ENCODE measurements around the gene TRIO. TPM values are rescaled to one million over a fixed set of nuclear protein-coding genes. Genes with fewer than 3 reads are reported as not detected.

TRIO gene
- total and polyA plus RNA-seq, 2 experiments from 2014 or later, result 18.5 to 78.2 TPM

DNA sequence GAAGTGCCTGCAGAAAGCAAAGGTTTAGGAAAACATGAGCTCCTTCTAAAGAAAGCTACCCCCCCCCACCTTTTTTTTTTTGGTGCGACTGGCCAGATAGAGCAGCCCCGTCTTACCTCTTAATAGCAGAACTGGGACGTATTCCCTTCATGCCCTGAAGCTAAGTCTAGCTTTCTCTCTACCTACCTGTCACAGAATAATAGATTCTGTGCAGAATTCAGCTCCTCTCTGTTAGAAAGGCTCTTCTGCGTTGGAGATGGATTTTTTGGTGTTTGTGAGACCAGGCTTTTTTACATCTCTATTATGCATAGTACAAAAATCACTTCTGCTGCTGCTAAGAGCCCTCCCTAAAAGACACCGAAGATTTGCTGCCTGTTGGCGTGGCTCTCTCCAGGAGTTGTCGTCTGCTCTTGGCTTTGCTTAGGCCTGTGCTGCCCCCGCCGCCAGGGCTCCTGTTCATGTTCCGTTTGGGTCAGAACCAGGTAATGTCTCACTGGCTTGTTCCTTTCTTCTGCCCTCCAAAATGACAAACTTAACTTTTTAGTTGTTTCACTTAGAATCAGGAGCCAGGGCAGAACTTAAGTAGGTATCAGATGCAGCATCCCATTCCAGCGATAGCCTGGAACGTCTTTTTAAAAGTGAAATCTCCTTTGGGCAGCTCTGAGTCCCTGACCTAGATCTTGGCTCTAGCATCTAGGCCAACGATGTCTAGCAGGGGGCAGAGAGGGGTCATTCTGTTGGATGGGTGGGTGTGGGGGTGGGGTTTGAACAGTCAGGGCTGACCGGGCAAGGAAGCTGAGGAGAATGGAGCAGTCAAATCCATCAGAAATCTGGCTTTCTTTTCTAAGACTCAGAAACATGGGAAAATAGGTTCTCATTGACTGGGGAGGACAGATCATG is 2.5 kb downstream of the TRIO start:
- peaks cover 60% of the 10 kb centered on the region for H4K20me1 ChIP-seq (ENCODE audit: insufficient read depth, poor library complexity, severe bottlenecking)
- H3K4me2 ChIP-seq, result peak overlapping the region; percentile 94
- H3K27ac ChIP-seq, result peak overlapping the region; percentile 7
- H2AFZ ChIP-seq, result no peak overlapping the region
- DNase-seq (ENCODE audit: low spot score), result no peak
- TF ChIP-seq, protein P1, sequence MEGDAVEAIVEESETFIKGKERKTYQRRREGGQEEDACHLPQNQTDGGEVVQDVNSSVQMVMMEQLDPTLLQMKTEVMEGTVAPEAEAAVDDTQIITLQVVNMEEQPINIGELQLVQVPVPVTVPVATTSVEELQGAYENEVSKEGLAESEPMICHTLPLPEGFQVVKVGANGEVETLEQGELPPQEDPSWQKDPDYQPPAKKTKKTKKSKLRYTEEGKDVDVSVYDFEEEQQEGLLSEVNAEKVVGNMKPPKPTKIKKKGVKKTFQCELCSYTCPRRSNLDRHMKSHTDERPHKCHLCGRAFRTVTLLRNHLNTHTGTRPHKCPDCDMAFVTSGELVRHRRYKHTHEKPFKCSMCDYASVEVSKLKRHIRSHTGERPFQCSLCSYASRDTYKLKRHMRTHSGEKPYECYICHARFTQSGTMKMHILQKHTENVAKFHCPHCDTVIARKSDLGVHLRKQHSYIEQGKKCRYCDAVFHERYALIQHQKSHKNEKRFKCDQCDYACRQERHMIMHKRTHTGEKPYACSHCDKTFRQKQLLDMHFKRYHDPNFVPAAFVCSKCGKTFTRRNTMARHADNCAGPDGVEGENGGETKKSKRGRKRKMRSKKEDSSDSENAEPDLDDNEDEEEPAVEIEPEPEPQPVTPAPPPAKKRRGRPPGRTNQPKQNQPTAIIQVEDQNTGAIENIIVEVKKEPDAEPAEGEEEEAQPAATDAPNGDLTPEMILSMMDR (IDR thresholded peaks at IDR 0.05; ENCODE audit: poor library complexity), result no peak
- H3K79me2 ChIP-seq, result peaks cover 63% of the 10 kb centered on the region
- H3K4me1 ChIP-seq (ENCODE audit: insufficient read depth), result peaks cover 37% of the 10 kb centered on the region
- H3K27me3 ChIP-seq, result no peaks in the 10 kb centered on the region
- H3K9me2 ChIP-seq (replicated peaks; ENCODE audit: insufficient read depth), result no peaks in the 10 kb centered on the region
- WGBS (ENCODE audit: low lambda C conversion rate, missing lambda C conversion rate), result 46% methylated on average over 14 of the region's 14 CpGs
- H3K9me3 ChIP-seq (ENCODE audit: low read depth), result no peaks in the 10 kb centered on the region
- H3K4me3 ChIP-seq, result no peak overlapping the region
- no peaks in the 10 kb centered on the region for H3K36me3 ChIP-seq (replicated peaks; ENCODE audit: insufficient read depth, low read depth)

DNA sequence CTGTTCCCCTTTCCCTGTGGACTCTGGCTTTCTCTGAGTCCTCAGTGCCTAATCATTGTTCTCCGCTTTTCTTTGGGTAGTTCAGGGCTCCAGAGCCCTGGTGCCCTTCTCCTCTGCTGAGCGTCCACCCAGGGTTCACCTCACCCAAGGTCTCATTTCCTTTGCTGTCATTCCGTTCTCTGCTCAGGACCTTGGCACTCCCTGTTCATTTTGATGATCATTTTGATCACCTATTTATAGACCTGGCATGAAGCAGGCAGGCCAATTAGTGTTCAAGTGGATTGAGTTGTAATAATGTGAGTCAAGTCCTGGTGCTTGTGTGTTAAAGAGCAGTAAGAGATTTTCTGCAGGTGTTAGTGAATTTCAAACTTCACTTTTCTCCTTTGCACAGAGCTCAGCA is 3.6 kb downstream of the TRIO start:
- Histone ChIP-seq H3K79me2 (peaks cover 74% of the 10 kb centered on the region), H2AFZ (no peak overlapping the region), H3K27ac (no peak overlapping the region), H3K36me3 (replicated peaks; ENCODE audit: insufficient read depth, low read depth) (no peaks in the 10 kb centered on the region), H4K20me1 (ENCODE audit: insufficient read depth, poor library complexity, severe bottlenecking) (peaks cover 70% of the 10 kb centered on the region), H3K27me3 (no peaks in the 10 kb centered on the region), H3K4me2 (peak overlapping the region; percentile 94), H3K4me3 (no peak overlapping the region), H3K4me1 (ENCODE audit: insufficient read depth) (peaks cover 37% of the 10 kb centered on the region), H3K9me3 (ENCODE audit: low read depth) (no peaks in the 10 kb centered on the region), H3K9me2 (replicated peaks; ENCODE audit: insufficient read depth) (no peaks in the 10 kb centered on the region)
- WGBS (ENCODE audit: low lambda C conversion rate, missing lambda C conversion rate), result 86% methylated on average over 3 of the region's 3 CpGs
- TF ChIP-seq, protein P1 (IDR thresholded peaks at IDR 0.05; ENCODE audit: poor library complexity), result no peak
- TF ChIP-seq EZH2phosphoT487 (IDR thresholded peaks at IDR 0.05; ENCODE audit: low read depth, severe bottlenecking, unreplicated experiment) (no peak), EZH2 (IDR thresholded peaks at IDR 0.05; ENCODE audit: borderline replicate concordance) (no peak)
- DNase-seq (ENCODE audit: low spot score), result no peak

DNA sequence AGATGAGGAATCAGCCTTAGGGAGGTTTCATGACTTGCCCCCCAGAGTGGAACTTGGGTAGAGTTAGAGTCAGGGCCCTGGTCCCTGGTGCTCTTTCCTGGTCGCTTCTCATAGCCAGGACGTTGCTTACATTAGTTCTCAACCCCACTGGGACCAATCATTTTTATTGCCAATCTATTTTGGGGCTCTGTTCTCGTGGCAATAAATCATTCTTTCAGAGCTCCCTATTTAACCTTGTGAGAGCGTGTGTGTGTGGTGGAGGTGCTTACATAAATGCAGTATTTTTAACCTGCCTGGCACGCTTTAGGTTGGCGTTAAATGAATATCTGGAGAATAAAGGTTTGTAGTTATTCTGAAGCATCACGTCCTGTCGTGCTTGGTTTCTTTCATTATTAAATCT is 4.1 kb downstream of the TRIO start:
- Histone ChIP-seq H3K9me3 (ENCODE audit: low read depth) (no peaks in the 10 kb centered on the region), H2AFZ (no peak overlapping the region), H3K4me3 (no peak overlapping the region), H4K20me1 (ENCODE audit: insufficient read depth, poor library complexity, severe bottlenecking) (peaks cover 75% of the 10 kb centered on the region), H3K79me2 (peaks cover 79% of the 10 kb centered on the region), H3K9me2 (replicated peaks; ENCODE audit: insufficient read depth) (no peaks in the 10 kb centered on the region), H3K4me1 (ENCODE audit: insufficient read depth) (peaks cover 35% of the 10 kb centered on the region), H3K4me2 (peak overlapping the region; percentile 94), H3K27me3 (no peaks in the 10 kb centered on the region), H3K36me3 (replicated peaks; ENCODE audit: insufficient read depth, low read depth) (no peaks in the 10 kb centered on the region), H3K27ac (no peak overlapping the region)
- DNase-seq (ENCODE audit: low spot score), result no peak
- 72% methylated on average over 8 of the region's 8 CpGs for WGBS (ENCODE audit: low lambda C conversion rate, missing lambda C conversion rate)
- TF ChIP-seq EZH2phosphoT487 (IDR thresholded peaks at IDR 0.05; ENCODE audit: low read depth, severe bottlenecking, unreplicated experiment), result no peak
- no peak for TF ChIP-seq EZH2 (IDR thresholded peaks at IDR 0.05; ENCODE audit: borderline replicate concordance)
- TF ChIP-seq, protein P1 (IDR thresholded peaks at IDR 0.05; ENCODE audit: poor library complexity), result no peak
